HFFc6 (cell line): Measurements from ENCODE around the gene PANX2. TPM values are rescaled to one million over a fixed set of nuclear protein-coding genes. Genes with fewer than 3 reads are reported as not detected.
"Not testable (repeated sequence)": the region's sequence is repeated elsewhere in the genome, so short reads cannot be mapped to it uniquely, and the experiment has no call there.

Experiments
- DNase-seq: peaks from one replicate; pipeline ENCODE4 v3.0.0-alpha.2; 2018
- H3K27ac Mint-ChIP-seq: 2 replicates; pipeline ENCODE4 v1.8.0; 2020; ENCODE audit warnings: mild to moderate bottlenecking, mixed read lengths
- H3K27me3 Mint-ChIP-seq: 2 replicates; pipeline ENCODE4 v1.8.0; 2021; ENCODE audit warnings: mild to moderate bottlenecking, moderate library complexity, mixed read lengths; ENCODE audit not compliant: insufficient read depth
- H3K36me3 Mint-ChIP-seq: 2 replicates; pipeline ENCODE4 v1.8.0; 2021; ENCODE audit warnings: low read depth, mixed read lengths
- H3K4me1 Mint-ChIP-seq: 2 replicates; pipeline ENCODE4 v1.8.0; 2020; ENCODE audit warnings: low read depth, mixed read lengths
- H3K4me3 Mint-ChIP-seq: 2 replicates; pipeline ENCODE4 v1.8.0; 2020; ENCODE audit warnings: mild to moderate bottlenecking, moderate library complexity, mixed read lengths
- H3K9me3 Mint-ChIP-seq: 2 replicates; pipeline ENCODE4 v1.8.0; 2020; ENCODE audit warnings: mild to moderate bottlenecking, mixed read lengths
- total RNA-seq, 6 experiments: library from RNA; stranded (reverse); fragmentation: NEBNext Ultra II Directional; extraction: Animal tissue kit (Norgen Biotek cat#: 25700); gene quantifications; 2 replicates in 1 of 6; 3 replicates in 5 of 6; pipeline ENCODE4 v1.2.3, GENCODE V29; 2021
- TF ChIP-seq, protein P1 (sequence below): fragments of 200-600 bp; sonication (generic); IDR thresholded peaks from 2 replicates; pipeline ENCODE4 v1.5.0; 2021; ENCODE audit warnings: antibody characterized with exemption, mild to moderate bottlenecking

Gene PANX2
- total RNA-seq, 6 experiments from 2014 or later: 1.2 to 2.3 (median 1.3) TPM

DNA sequence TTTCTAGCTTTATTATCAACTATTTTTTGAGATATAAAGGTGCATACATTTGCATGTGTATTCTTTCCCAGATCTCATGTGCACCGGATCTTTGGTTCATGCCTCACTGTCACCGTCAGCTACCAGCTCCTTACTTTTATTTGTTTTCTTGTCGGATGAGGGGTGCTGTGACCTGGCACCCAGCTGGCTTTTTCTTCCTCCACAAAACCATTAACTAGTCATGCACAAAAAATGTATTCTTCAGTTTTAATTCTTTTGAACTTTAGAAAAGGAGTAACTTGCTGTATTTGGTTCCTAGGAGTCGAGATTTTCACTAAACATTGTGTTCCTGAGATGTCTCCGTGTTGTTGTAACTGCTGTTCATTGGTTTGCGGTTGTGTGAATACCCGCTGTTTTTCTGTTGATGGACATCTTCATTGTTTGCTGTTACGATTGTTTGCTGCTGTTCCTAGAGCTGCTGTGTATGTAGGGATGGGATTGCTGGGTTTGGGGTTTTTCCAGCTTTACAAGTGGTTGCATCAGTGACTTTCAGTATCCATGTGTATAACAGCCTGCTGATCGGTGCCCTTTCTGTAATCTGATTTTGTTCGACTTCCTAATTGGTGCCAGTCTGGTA lies 41.3 kb upstream of the PANX2 start:
- peaks cover 8% of the 10 kb centered on the region; the same call in 1 of the 2 replicates for H3K27me3 Mint-ChIP-seq
- H3K27ac Mint-ChIP-seq: no peak overlapping the region; the same call in 1 of the 2 replicates
- no peak overlapping the region for H3K4me3 Mint-ChIP-seq
- peaks cover 3% of the 10 kb centered on the region; the same call in 1 of the 2 replicates for H3K9me3 Mint-ChIP-seq
- TF ChIP-seq, protein P1, sequence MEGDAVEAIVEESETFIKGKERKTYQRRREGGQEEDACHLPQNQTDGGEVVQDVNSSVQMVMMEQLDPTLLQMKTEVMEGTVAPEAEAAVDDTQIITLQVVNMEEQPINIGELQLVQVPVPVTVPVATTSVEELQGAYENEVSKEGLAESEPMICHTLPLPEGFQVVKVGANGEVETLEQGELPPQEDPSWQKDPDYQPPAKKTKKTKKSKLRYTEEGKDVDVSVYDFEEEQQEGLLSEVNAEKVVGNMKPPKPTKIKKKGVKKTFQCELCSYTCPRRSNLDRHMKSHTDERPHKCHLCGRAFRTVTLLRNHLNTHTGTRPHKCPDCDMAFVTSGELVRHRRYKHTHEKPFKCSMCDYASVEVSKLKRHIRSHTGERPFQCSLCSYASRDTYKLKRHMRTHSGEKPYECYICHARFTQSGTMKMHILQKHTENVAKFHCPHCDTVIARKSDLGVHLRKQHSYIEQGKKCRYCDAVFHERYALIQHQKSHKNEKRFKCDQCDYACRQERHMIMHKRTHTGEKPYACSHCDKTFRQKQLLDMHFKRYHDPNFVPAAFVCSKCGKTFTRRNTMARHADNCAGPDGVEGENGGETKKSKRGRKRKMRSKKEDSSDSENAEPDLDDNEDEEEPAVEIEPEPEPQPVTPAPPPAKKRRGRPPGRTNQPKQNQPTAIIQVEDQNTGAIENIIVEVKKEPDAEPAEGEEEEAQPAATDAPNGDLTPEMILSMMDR: no peak
- DNase-seq: no peak
- peaks cover 11% of the 10 kb centered on the region for H3K4me1 Mint-ChIP-seq
- H3K36me3 Mint-ChIP-seq: peaks cover 10% of the 10 kb centered on the region

DNA sequence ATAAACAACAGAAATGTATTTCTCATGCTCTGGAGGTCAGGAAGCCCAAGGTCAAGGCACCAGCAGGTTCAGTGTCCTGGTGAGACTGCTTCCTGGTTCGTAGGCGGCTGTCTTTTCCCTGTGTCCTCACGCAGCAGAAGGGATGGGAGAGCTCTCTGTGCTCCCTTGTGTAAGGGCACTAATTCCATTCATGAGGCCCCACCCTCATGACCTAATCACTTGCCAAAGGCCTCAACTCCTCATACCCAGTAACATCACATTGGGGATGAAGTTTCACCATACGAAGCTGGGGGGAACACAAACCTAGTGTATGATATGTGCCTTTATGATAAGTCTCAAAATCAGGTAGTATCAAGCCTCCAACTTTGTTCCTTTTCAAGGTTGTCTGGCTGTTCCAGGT lies 38.6 kb upstream of the PANX2 start:
- Mint-ChIP-seq H3K4me1 (peaks cover 11% of the 10 kb centered on the region), H3K27ac (no peak overlapping the region), H3K9me3 (no peaks in the 10 kb centered on the region), H3K36me3 (peaks cover 10% of the 10 kb centered on the region), H3K27me3 (peaks cover 11% of the 10 kb centered on the region), H3K4me3 (no peak overlapping the region)
- no peak for DNase-seq
- TF ChIP-seq, protein P1: no peak

DNA sequence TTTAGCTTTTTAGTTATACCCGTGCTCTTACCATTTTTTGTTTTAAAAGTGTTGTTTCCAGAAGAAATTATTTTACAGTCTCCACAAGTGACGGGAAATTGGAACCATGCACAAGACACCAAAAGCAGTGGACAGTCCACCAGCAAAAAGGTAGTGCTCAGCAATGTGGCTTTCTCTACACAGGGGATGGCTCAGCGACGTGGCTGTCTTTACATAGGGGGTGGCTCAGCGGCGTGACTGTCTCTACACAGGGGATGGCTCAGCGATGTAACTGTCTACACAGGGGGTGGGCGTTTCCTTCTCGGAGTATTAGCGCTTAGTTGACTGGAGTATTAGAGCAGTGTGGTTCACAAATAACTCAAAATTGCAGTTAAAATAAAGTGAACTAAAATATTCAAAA lies 36.0 kb upstream of the PANX2 start:
- Mint-ChIP-seq H3K27ac (no peak overlapping the region), H3K27me3 (peaks cover 9% of the 10 kb centered on the region), H3K4me3 (no peak overlapping the region), H3K4me1 (peaks cover 4% of the 10 kb centered on the region), H3K9me3 (no peaks in the 10 kb centered on the region), H3K36me3 (peaks cover 10% of the 10 kb centered on the region)
- TF ChIP-seq, protein P1: no peak
- no peak for DNase-seq

DNA sequence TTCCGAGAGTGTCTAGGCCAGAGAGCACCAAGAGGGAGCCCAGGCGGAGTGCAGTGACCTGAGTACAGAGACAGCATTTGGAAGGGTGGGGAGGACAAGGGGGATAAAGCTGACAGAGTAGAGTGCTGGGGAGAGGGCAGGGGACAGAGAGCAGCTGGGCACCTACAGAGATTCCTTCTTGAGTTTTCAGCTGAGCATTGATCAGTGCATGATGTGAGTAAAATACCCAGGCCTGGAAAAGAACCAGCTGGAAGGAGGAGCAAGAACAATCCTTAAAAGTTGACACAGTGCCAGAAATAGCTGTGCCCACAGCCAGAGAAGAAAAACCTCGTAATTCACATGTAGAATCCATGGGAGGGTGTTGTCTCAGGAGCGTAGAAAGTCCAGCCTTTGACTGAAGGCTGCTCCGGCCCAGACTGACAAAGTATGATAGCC lies 33.9 kb upstream of the PANX2 start:
- Mint-ChIP-seq H3K27ac (no peak overlapping the region), H3K4me1 (no peaks in the 10 kb centered on the region), H3K9me3 (no peaks in the 10 kb centered on the region), H3K36me3 (peaks cover 2% of the 10 kb centered on the region), H3K4me3 (no peak overlapping the region), H3K27me3 (peaks cover 7% of the 10 kb centered on the region)
- TF ChIP-seq, protein P1: no peak
- no peak for DNase-seq

DNA sequence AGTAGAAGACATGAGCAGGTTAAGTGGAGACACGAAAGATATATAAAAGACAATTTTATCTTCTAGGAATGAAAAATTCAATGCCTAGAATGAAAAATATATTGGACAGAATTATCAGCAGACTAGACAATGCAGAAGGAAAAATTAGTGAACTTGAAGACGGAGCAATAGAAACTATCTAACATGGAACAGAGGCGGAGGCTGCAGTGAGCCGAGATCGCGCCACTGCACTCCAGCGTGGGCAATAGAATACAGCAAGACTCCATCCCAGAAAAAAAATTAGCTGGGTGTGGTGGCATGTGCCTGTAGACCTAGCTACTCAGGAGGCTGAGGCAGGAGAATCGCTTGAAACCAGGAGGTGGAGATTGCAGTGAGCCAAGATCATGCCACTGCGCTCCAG lies 33.3 kb upstream of the PANX2 start:
- not testable (repeated sequence) for DNase-seq, H3K4me3 Mint-ChIP-seq, H3K27me3 Mint-ChIP-seq, H3K36me3 Mint-ChIP-seq, H3K4me1 Mint-ChIP-seq, H3K9me3 Mint-ChIP-seq, H3K27ac Mint-ChIP-seq

DNA sequence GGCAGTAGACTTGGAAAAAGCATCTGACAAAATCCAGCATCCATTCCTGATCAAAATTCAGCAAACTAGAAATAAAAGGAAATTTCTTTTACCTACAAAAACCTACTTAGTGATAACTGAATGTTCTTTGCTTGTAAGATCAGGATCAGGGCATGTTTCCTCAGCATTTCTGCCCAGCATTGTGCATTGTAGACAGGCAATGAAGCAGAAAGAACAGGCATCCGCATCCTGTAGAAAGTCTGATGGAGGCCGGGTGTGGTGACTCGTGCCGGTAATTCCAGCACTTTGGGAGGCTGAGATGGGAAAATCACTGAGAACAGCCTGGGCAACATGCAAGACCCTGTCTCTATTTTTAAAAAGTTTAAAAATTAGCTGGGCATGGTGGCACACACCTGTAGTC lies 32.5 kb upstream of the PANX2 start:
- Mint-ChIP-seq H3K36me3 (no peaks in the 10 kb centered on the region), H3K9me3 (no peaks in the 10 kb centered on the region), H3K27ac (no peak overlapping the region), H3K4me3 (no peak overlapping the region), H3K4me1 (no peaks in the 10 kb centered on the region), H3K27me3 (peaks cover 14% of the 10 kb centered on the region)
- TF ChIP-seq, protein P1: no peak
- no peak for DNase-seq
